H1 (cell line): Measurements from ENCODE around the gene PCDHB3. TPM values are rescaled to one million over a fixed set of nuclear protein-coding genes. Genes with fewer than 3 reads are reported as not detected.
"Not testable (repeated sequence)": the region's sequence is repeated elsewhere in the genome, so short reads cannot be mapped to it uniquely, and the experiment has no call there.

Source experiments
- CTCF ChIA-PET: fragments of 300-600 bp; sonication (Branson Sonifier 250); formaldehyde crosslinking; loops from one replicate; lab custom pipeline; 2021; ENCODE audit not compliant: partially characterized antibody; lab: Charles Lee
- POLR2A ChIA-PET: fragments of 300-600 bp; sonication (Branson Sonifier 250); formaldehyde crosslinking; loops from one replicate; lab custom pipeline; 2021; ENCODE audit warnings: inconsistent platforms; ENCODE audit not compliant: partially characterized antibody; lab: Charles Lee
- DNase-seq, 2 experiments: peaks; one replicate each; pipeline versions ENCODE4 v3.0.0 to v3.0.0-alpha.2; 2010 to 2022; ENCODE audit warnings: low spot score in 2 of 2, low read depth in 1 of 2, mixed read lengths in 1 of 2
- FAIRE-seq: peaks from 2 replicates; lab custom pipeline; 2011; peaks lifted over from hg19 to GRCh38; lab: Jason Lieb, UNC
- H2AFZ ChIP-seq: 2 replicates; pipeline ENCODE4 v1.8.1; 2012; ENCODE audit warnings: low read length, inconsistent platforms
- H2AK5ac ChIP-seq: 2 replicates; pipeline ENCODE4 v1.6.1; 2013; ENCODE audit warnings: low read depth, low read length
- H2BK120ac ChIP-seq: replicated peaks from 2 replicates; pipeline ENCODE3; 2013; ENCODE audit warnings: low read depth, low read length, inconsistent platforms
- H2BK12ac ChIP-seq: 2 replicates; pipeline ENCODE4 v1.6.1; 2013; ENCODE audit warnings: low read depth, low read length
- H2BK15ac ChIP-seq: 2 replicates; pipeline ENCODE4 v1.6.1; 2013; ENCODE audit warnings: low read length
- H2BK20ac ChIP-seq: 2 replicates; pipeline ENCODE4 v1.6.1; 2013; ENCODE audit warnings: low read length
- H2BK5ac ChIP-seq: 2 replicates; pipeline ENCODE4 v1.6.1; 2013; ENCODE audit warnings: low read depth, low read length
- H3K14ac ChIP-seq: 2 replicates; pipeline ENCODE4 v1.6.1; 2013; ENCODE audit warnings: inconsistent platforms; ENCODE audit not compliant: insufficient read length
- H3K18ac ChIP-seq: 2 replicates; pipeline ENCODE4 v1.6.1; 2013; ENCODE audit warnings: low read length; ENCODE audit errors: extremely low read depth
- H3K23ac ChIP-seq: 2 replicates; pipeline ENCODE4 v1.6.1; 2013; ENCODE audit warnings: inconsistent platforms; ENCODE audit not compliant: insufficient read length
- H3K23me2 ChIP-seq: 2 replicates; pipeline ENCODE4 v1.6.1; 2013; ENCODE audit warnings: low read depth, low read length
- H3K27ac ChIP-seq: 2 replicates; pipeline ENCODE4 v1.6.1; 2011; ENCODE audit warnings: low read depth, low read length, inconsistent platforms
- H3K27me3 ChIP-seq, 4 experiments: replicated peaks in 1 of 4; 1 replicate in 1 of 4; 2 replicates in 3 of 4; pipeline versions ENCODE4 v1.6.1 to v1.8.1; 2011 to 2013; ENCODE audit warnings: low read length in 3 of 4, mild to moderate bottlenecking in 3 of 4, inconsistent platforms in 2 of 4, mixed read lengths in 2 of 4, moderate library complexity in 1 of 4; ENCODE audit not compliant: control insufficient read depth in 3 of 4, insufficient read depth in 3 of 4; ENCODE audit errors: extremely low read depth in 1 of 4
- H3K36me3 ChIP-seq, 4 experiments: 2 replicates each; pipeline versions ENCODE4 v1.6.1 to v1.8.1; 2011 to 2013; ENCODE audit warnings: mild to moderate bottlenecking in 4 of 4, low read length in 3 of 4, moderate library complexity in 2 of 4, control low read depth in 1 of 4, inconsistent platforms in 1 of 4; ENCODE audit not compliant: insufficient read depth in 4 of 4, control insufficient read depth in 2 of 4
- H3K4ac ChIP-seq: replicated peaks from 2 replicates; pipeline ENCODE3; 2013; ENCODE audit warnings: low read length, low read depth, mixed read lengths, inconsistent platforms; ENCODE audit not compliant: insufficient read length
- H3K4me1 ChIP-seq, 4 experiments: replicated peaks in 1 of 4; 1 replicate in 1 of 4; 2 replicates in 3 of 4; pipeline versions ENCODE4 v1.6.1 to v1.8.1; 2011 to 2013; ENCODE audit warnings: low read length in 3 of 4, inconsistent platforms in 2 of 4, mixed read lengths in 1 of 4; ENCODE audit not compliant: insufficient read depth in 4 of 4, control insufficient read depth in 3 of 4
- H3K4me2 ChIP-seq, 2 experiments: 2 replicates each; pipeline versions ENCODE4 v1.6.1 to v1.8.1; 2011 to 2013; ENCODE audit warnings: low read depth in 2 of 2, low read length in 2 of 2, control low read depth in 1 of 2, inconsistent platforms in 1 of 2, mild to moderate bottlenecking in 1 of 2; ENCODE audit not compliant: insufficient read depth in 1 of 2
- H3K4me3 ChIP-seq, 4 experiments: fragments of 200-600, 300-600 bp in 1 of 4; sonication (generic), shearing (Covaris generic), sonication (Bioruptor Twin) in 1 of 4; 2 replicates each; pipeline versions ENCODE4 v1.5.1 to v1.8.1; 2011 to 2016; ENCODE audit warnings: low read length in 4 of 4, low read depth in 3 of 4, control low read depth in 2 of 4, inconsistent platforms in 2 of 4, mild to moderate bottlenecking in 2 of 4, mixed read lengths in 1 of 4, moderate library complexity in 1 of 4; ENCODE audit not compliant: insufficient read depth in 2 of 4; ENCODE audit errors: extremely low read depth in 1 of 4
- H3K56ac ChIP-seq: replicated peaks from 2 replicates; pipeline ENCODE3; 2013; ENCODE audit warnings: low read depth, mild to moderate bottlenecking, mixed read lengths, low read length, inconsistent platforms; ENCODE audit not compliant: insufficient read length
- H3K79me1 ChIP-seq: 2 replicates; pipeline ENCODE4 v1.6.1; 2013; ENCODE audit warnings: low read depth, low read length, control low read depth
- H3K79me2 ChIP-seq, 2 experiments: 2 replicates each; pipeline versions ENCODE4 v1.6.1 to v1.8.1; 2012 to 2013; ENCODE audit warnings: low read length in 2 of 2, mild to moderate bottlenecking in 2 of 2, inconsistent platforms in 1 of 2; ENCODE audit not compliant: insufficient read depth in 2 of 2, control insufficient read depth in 1 of 2
- H3K9ac ChIP-seq, 4 experiments: replicated peaks in 1 of 4; 1 replicate in 1 of 4; 2 replicates in 3 of 4; pipeline versions ENCODE4 v1.6.1 to v1.8.1; 2011 to 2013; ENCODE audit warnings: low read depth in 3 of 4, low read length in 3 of 4, control low read depth in 2 of 4, mild to moderate bottlenecking in 2 of 4, moderate library complexity in 2 of 4, inconsistent platforms in 1 of 4; ENCODE audit errors: extremely low read depth in 1 of 4
- H3K9me3 ChIP-seq, 2 experiments: 2 replicates each; pipeline versions ENCODE4 v1.6.1 to v1.8.1; 2012 to 2013; ENCODE audit warnings: mild to moderate bottlenecking in 2 of 2, moderate library complexity in 2 of 2, control low read depth in 1 of 2, inconsistent platforms in 1 of 2, low read depth in 1 of 2, low read length in 1 of 2, mixed read lengths in 1 of 2; ENCODE audit not compliant: insufficient read depth in 2 of 2
- H4K20me1 ChIP-seq, 2 experiments: replicated peaks in 1 of 2; 2 replicates each; pipeline versions ENCODE3 to v1.8.1; 2011 to 2013; ENCODE audit warnings: inconsistent platforms in 2 of 2, low read length in 2 of 2, mild to moderate bottlenecking in 1 of 2; ENCODE audit not compliant: insufficient read depth in 2 of 2, control insufficient read depth in 1 of 2
- H4K5ac ChIP-seq: 2 replicates; pipeline ENCODE4 v1.6.1; 2013; ENCODE audit warnings: low read length, low read depth, mixed read lengths, inconsistent platforms; ENCODE audit not compliant: insufficient read length
- H4K8ac ChIP-seq: 2 replicates; pipeline ENCODE4 v1.8.0; 2013; ENCODE audit warnings: mild to moderate bottlenecking, moderate library complexity, low read length, inconsistent platforms; ENCODE audit not compliant: insufficient read depth; ENCODE audit errors: extremely low read depth
- H4K91ac ChIP-seq: replicated peaks from 2 replicates; pipeline ENCODE3; 2013; ENCODE audit warnings: low read length, mixed read lengths, inconsistent platforms; ENCODE audit not compliant: insufficient read length
- HDAC2 ChIP-seq, 2 experiments: fragments of 300-600 bp in 1 of 2; sonication (generic) in 1 of 2; IDR thresholded peaks; 2 replicates each; pipeline ENCODE4 v1.6.1; 2011 to 2012; ENCODE audit warnings: low read depth in 2 of 2, low read length in 2 of 2, mild to moderate bottlenecking in 2 of 2, moderate library complexity in 2 of 2, borderline replicate concordance in 1 of 2, inconsistent platforms in 1 of 2
- PHF8 ChIP-seq: fragments of 200-600 bp; sonication (generic); conservative IDR thresholded peaks from 2 replicates; pipeline ENCODE4 v1.7.1; 2012; ENCODE audit warnings: low read depth, mild to moderate bottlenecking, inconsistent platforms, low read length, moderate library complexity
- RXRA ChIP-seq: IDR thresholded peaks from 2 replicates; pipeline ENCODE4 v1.6.1; 2011; ENCODE audit warnings: low read depth, mild to moderate bottlenecking, low read length, moderate library complexity; ENCODE audit not compliant: insufficient read depth
- SIRT6 ChIP-seq: IDR thresholded peaks from one replicate; pipeline ENCODE4 v1.7.1; 2012; ENCODE audit warnings: low read length, inconsistent platforms
- WGBS, 2 experiments: shearing (Covaris generic) in 1 of 2; methylation state at CpG; one replicate each; pipeline versions ENCODE4 v1.1.6 to v1.1.7; 2013 to 2015; ENCODE audit warnings: low lambda C conversion rate in 2 of 2, mixed read lengths in 2 of 2, inconsistent platforms in 1 of 2, low coverage in 1 of 2, missing lambda C conversion rate in 1 of 2; ENCODE audit not compliant: insufficient replicate concordance in 2 of 2, insufficient coverage in 1 of 2, insufficient read length in 1 of 2; ENCODE audit errors: extremely low coverage in 1 of 2, missing lambda C conversion rate in 1 of 2; 5-methylcytosine and 5-hydroxymethylcytosine counted together
- polyA plus RNA-seq, 7 experiments: library from polyadenylated mRNA; depleted of rRNA in 3 of 7; stranded (reverse) in 5 of 7; unstranded in 2 of 7; fragments of >200 nt in 5 of 7; fragments of 200-250 nt in 2 of 7; gene quantifications; 1 replicate in 5 of 7; 2 replicates in 1 of 7; 4 replicates in 1 of 7; pipeline versions ENCODE4 v1.2.1 to v1.2.3, GENCODE V29; 2011 to 2013; ENCODE audit warnings: missing spikeins in 2 of 7, mixed read lengths in 2 of 7
- total RNA-seq: library from RNA; stranded (reverse); fragmentation: NEBNext Ultra II Directional; extraction: Animal tissue kit (Norgen Biotek cat#: 25700); gene quantifications from 2 replicates; pipeline ENCODE4 v1.2.1, GENCODE V29; 2021

The PCDHB3 gene
- total and polyA plus RNA-seq, 2 of the 8 experiments (the other 6 are each of a cell fraction or from before 2014, with no cell fraction given), result 1.6 to 3.4 TPM

DNA sequence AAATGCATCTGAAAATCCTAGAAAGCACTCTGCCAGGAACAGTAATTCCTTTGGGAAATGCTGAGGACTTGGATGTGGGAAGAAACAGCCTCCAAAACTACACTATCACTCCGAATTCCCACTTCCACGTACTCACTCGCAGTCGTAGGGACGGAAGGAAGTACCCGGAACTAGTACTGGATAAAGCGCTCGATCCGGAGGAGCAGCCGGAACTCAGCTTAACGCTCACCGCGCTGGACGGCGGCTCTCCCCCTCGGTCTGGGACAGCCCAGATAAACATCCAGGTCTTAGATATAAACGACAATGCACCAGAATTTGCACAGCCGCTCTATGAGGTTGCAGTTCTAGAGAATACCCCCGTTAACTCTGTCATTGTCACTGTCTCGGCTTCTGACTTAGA, 786 bp downstream of the PCDHB3 start (continued):
- TF ChIP-seq SIRT6 (no peak), HDAC2 (IDR thresholded peaks at IDR 0.05; ENCODE audit: borderline replicate concordance in 1 of 2, low read depth in 2 of 2, low read length in 2 of 2) (no peak), PHF8 (no peak), RXRA (no peak)

DNA sequence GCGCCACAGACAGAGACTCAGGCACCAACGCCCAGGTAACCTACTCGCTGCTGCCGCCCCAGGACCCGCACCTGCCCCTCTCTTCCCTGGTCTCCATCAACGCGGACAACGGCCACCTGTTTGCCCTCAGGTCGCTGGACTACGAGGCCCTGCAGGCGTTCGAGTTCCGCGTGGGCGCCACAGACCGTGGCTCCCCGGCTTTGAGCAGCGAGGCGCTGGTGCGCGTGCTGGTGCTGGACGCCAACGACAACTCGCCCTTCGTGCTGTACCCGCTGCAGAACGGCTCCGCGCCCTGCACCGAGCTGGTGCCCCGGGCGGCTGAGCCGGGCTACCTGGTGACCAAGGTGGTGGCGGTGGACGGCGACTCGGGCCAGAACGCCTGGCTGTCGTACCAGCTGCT, 1.8 kb downstream of the PCDHB3 start:
- H4K8ac ChIP-seq, H3K23ac ChIP-seq, H3K9ac ChIP-seq, H4K5ac ChIP-seq, H2BK120ac ChIP-seq, H2BK12ac ChIP-seq, H3K4me2 ChIP-seq, H3K79me1 ChIP-seq, H3K9me3 ChIP-seq, H3K56ac ChIP-seq, FAIRE-seq, H3K79me2 ChIP-seq, H4K91ac ChIP-seq, H2AFZ ChIP-seq, DNase-seq, H3K14ac ChIP-seq, POLR2A ChIA-PET, H2BK5ac ChIP-seq, CTCF ChIA-PET, H3K18ac ChIP-seq, H3K23me2 ChIP-seq, H3K4me1 ChIP-seq, H4K20me1 ChIP-seq, H2BK20ac ChIP-seq, H2BK15ac ChIP-seq, H3K27me3 ChIP-seq, H3K27ac ChIP-seq, H3K4me3 ChIP-seq, H3K4ac ChIP-seq, H2AK5ac ChIP-seq: not testable (repeated sequence)
- H3K36me3 ChIP-seq, result peaks cover 0 to 15% (median 3%) of the 10 kb centered on the region in 4 experiments; a peak in 3 of 8 replicates
- 94% methylated on average over 28 of the region's 39 CpGs; no CpG with 5 or more reads in 1 of the 2 experiments for WGBS, 2 experiments
